HG03045 (cell line): ENCODE measurements around the gene C5orf15.
"Not testable (repeated sequence)": the region's sequence is repeated elsewhere in the genome, so short reads cannot be mapped to it uniquely, and the experiment has no call there.

Source experiments
- ATAC-seq: cut with Tn5 transposase; IDR thresholded peaks from one replicate; pipeline ENCODE4 v1.9.1; 2021; ENCODE audit warnings: mild to moderate bottlenecking, moderate library complexity; ENCODE audit not compliant: unreplicated experiment

Gene C5orf15

GRCh38 chr5:133938929-133939328 lies 29.5 kb downstream of the C5orf15 start:
- no peak for ATAC-seq

GRCh38 chr5:133938039-133938821 lies 30.2 kb downstream of the C5orf15 start:
- no peak for ATAC-seq

- not testable (repeated sequence) for ATAC-seq
Observed at GRCh38 chr5:133937628-133938027, 30.8 kb downstream of the C5orf15 start.

GRCh38 chr5:133936651-133937015 lies 31.8 kb downstream of the C5orf15 start:
- ATAC-seq: no peak

GRCh38 chr5:133935991-133936650 lies 32.3 kb downstream of the C5orf15 start:
- ATAC-seq: not testable (repeated sequence)

GRCh38 chr5:133935667-133935940 lies 32.8 kb downstream of the C5orf15 start:
- no peak for ATAC-seq

DNA sequence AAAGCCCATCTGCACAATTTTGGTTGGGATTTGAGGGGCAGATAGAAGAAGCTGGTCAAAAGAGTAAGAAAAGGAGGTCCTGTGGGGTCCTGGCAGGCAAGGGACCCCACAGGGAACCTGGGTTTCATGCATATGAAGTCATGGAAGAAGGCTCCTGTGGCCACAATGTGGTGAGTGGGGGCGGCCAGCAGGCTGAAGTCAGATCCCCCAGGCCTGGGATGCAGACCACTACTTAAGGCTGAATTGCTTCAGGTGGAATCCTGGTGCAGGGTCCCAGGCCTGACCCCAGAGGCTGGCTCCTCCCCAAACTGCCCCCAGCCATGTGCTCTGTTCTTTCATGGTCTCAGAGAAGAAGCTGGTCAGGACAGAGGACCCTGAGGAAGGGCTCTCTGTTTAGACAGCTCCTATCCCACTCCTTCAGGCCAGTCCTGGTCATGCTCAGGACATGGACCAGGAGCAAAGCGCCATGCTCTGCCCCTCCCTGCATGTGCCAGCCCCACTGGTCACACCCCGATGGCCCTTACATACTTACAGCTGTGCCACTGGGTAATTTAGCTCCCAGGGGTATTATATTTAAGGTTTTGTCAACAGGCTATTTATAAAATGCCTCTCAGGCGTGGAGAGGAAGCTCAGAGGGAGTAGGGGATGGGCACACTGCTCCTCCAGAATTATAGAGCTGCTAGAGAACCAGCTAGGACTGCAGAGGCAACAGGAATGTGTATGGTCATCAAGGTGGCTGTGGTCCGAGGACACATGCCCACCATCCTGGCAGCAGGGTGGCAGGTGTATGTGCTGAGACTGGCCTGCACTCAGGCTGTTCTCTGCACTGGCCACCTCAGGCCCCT lies 33.4 kb downstream of the C5orf15 start:
- ATAC-seq: no peak

DNA sequence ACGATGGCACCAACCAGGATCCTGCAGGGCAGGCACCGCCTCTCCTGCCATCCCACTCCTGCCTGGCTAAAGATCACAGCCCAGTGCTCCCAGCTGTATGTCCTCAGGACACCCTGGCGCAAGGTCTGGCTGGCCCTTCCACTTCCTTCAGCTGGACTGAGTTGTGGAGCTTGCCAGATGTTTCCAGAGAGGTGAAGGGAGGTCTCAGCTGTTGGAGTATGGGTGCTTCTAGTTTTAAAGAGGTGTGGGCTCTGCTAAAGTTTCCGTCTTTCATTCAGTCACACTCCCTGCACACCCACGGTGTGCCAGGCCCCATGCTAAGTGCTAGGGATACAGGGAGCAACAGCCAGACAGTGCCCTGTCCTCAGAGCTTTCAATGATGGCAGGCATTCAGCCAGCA lies 34.1 kb downstream of the C5orf15 start:
- ATAC-seq: no peak

- ATAC-seq: no peak
Observed at GRCh38 chr5:133933670-133934295, 34.6 kb downstream of the C5orf15 start.

DNA sequence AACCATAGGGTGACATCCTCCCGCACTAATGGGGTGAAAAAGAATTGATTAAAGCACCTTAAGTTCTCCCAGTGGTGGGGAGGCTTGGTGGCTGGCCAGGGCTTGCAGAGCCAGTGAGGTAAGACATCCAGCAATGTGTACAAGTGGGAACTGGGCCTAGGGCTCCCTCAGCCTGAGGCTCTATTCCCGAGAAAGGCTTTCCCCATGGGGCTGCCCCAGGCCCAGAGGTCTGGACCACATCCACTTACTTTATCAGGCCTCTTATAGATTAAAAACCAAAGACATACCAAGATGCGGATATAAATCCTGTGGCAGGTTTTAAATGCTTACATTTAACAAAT lies 35.3 kb downstream of the C5orf15 start:
- ATAC-seq: no peak

DNA sequence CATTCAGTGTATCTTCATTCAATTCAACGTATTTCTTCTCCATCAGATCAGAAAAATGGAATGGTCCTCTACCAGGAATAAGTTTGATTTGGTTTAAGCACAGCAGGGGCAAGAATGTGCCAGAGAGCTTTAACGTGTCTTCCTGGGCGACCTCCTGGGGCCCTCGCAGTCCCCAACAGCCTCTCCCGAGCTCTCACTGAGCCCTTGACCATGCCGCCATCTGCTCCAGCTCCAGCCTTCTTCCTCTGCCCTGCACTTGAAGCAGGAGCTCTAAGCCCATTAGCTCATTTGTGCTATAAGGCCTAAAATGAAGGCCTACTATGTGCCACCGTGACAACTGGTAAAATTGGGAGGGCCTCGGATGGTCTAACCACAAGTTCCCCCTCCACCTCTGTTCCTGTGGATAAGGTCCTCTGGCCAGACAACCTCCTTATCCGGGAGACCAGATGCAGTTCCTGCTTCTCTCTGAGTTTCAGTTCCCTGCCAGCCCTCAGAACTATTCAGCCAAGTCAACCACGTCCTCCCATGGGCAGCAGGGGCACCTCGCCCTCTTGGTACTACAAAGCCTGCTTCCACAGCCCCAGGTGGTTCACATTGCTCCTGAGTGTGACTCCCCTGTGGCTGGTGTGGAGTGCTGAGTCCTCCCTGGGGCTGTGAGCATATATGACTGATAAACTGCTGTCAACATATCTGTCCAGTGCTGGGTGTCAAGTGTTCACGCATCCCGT lies 35.8 kb downstream of the C5orf15 start:
- no peak for ATAC-seq

DNA sequence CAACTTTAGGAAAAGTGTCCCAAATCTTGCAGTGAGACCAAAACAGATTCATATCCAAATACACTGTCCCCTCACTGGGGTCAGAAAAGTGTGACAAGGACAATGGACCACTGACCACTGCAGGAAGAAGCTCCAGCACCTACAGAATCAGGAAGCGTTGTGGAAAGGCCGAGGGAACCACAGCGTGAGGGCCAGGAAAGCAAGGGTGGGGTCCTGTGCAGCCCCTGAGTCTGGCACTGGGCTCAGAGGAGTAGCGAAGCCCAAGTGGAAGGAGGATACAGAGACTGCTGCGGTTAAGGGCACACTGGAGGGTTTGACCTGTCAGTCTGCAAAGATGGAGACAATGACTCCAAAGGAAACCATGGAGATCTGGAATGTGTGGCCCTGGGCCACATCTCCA lies 36.9 kb downstream of the C5orf15 start:
- no peak for ATAC-seq

- no peak for ATAC-seq
Observed at GRCh38 chr5:133930813-133931090, 37.7 kb downstream of the C5orf15 start.

- ATAC-seq: peak; percentile 62
Observed at GRCh38 chr5:133930061-133930812, 38.2 kb downstream of the C5orf15 start.

GRCh38 chr5:133928587-133929393 lies 39.6 kb downstream of the C5orf15 start:
- peak; percentile 33 for ATAC-seq

DNA sequence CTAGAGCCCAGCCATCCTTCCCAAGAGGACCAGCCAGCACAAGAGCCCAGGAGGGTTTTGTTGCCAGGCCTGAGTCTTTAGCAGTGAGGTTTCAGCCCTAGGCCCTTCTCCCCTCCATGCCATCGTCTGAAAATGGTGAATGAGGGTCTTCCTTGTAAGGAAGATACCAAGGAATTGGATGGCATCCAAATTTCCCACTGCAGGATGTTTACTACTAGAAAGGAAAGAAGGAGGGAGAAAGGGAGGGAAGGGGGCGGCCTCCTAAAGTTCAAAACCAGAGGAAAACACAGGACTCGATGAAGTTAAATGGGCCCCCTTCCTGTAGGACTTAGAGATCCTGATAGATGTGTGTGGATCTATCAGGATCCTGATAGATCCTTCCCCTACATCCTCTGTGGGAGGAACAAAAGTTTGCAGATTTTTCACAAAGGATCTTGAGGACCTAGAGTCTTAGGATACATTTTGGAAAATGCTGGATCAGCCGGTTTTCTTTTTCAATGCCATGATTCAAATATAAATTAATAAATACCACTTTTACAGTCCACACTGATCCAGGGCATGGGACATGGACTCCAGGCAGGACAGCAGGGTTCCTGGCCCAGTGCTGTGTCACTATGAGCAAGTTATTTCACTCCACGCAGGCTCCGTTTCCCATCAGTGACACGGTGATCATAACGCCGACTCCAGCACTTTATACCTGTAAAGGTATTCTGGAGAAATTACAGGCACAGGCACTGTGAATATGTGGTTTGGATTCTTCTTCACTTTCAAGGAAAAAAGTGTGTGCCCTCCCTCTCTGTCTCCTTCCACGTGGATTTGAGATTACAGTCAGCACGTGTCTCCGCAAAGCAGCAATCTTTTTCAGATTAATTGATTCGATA lies 40.9 kb downstream of the C5orf15 start:
- ATAC-seq: no peak

DNA sequence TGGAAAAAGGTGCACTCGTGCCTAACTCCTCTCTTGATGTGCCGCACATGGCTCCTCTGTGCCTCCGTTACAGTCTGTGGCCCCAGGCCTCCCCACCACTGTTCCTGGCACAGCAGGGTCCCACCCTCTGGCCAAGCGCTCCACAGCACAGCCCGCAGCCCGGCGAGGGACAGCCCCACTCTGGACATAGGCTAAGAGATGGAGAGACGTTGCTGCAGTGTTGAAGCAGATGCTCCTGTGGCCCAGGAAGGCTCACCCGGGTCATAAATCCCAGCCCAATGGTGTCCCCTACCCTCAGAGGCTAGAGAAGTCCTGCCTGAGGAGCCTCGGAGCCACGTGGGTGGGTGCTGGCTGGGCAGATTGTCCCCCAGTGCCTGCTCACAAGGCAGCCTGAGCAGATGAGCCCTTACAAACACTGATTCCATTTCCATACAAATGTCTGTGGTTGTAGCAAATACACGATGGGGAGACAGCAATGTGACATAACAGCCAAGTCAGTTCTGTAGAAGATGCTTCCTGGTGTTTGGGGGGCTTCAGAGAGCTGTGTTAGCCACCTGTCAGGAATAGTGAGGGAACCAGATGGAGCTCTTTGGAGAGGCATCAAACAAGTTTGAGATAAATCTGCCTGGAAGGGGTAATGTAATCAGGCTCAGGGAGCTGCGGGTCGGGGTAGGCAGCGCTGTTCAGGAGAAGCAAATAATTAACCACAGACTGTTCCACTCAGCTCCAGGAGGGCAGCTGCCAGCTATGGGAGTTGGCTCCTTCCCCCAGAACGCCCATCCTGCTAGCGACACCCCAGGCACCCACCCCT lies 41.7 kb downstream of the C5orf15 start:
- ATAC-seq: no peak
